SK-N-SH treated with all-trans-retinoic acid at 6 μM for 48 hours (cell line): ENCODE measurements around the gene VWA5B1.

Experiments used
- CREB5 ChIP-seq: fragments of 250-450 bp; sonication (Bioruptor Pico); IDR thresholded peaks from 2 replicates; pipeline ENCODE4 v1.5.1; 2020; ENCODE audit warnings: low read depth, mild to moderate bottlenecking, moderate library complexity
- ESRRG ChIP-seq: fragments of 250-450 bp; sonication (Bioruptor Pico); IDR thresholded peaks from 2 replicates; pipeline ENCODE4 v1.6.1; 2021; ENCODE audit warnings: mild to moderate bottlenecking
- ISL1 ChIP-seq: fragments of 250-450 bp; sonication (Bioruptor Pico); IDR thresholded peaks from 2 replicates; pipeline ENCODE4 v2.1.2; 2022; ENCODE audit warnings: mild to moderate bottlenecking, moderate library complexity
- PPARA ChIP-seq: fragments of 250-450 bp; sonication (Bioruptor Pico); IDR thresholded peaks from 2 replicates; pipeline ENCODE4 v1.5.0; 2020; ENCODE audit warnings: mild to moderate bottlenecking, borderline replicate concordance
- RARB ChIP-seq: fragments of 250-450 bp; sonication (Bioruptor Pico); IDR thresholded peaks from 2 replicates; pipeline ENCODE4 v1.8.0; 2021; ENCODE audit warnings: mild to moderate bottlenecking, moderate library complexity
- ZFP3 ChIP-seq: fragments of 250-450 bp; sonication (Bioruptor Pico); IDR thresholded peaks from 2 replicates; pipeline ENCODE4 v1.5.0; 2020; ENCODE audit warnings: mild to moderate bottlenecking, moderate library complexity
- ZFP30 ChIP-seq: fragments of 450-650 bp; formaldehyde crosslinking; IDR thresholded peaks from 2 replicates; pipeline ENCODE4 v1.5.0; 2022; ENCODE audit warnings: mild to moderate bottlenecking, moderate library complexity
- ZNF70 ChIP-seq: fragments of 450-650 bp; formaldehyde crosslinking; IDR thresholded peaks from 2 replicates; pipeline ENCODE4 v1.5.0; 2020; ENCODE audit warnings: mild to moderate bottlenecking, moderate library complexity

DNA sequence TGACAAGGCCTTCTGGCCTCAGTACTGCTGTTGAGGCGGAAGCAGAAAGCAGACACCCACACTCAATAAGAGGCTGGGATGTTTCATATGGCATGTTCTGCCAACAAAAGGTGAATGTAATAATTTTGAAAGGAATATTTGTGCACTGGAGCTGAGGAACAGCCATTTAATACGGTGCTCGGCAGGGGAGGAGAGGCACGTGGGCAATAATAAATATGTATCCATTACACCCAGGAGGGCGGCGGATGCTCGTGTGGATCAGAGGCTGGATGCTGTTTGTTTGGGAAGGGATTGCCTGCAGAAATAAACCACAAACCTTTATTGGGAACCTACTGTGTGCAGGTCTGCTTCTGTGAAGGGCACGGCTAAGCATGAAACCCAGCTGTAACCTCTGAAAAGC, 92.0 kb downstream of the VWA5B1 start:
- TF ChIP-seq RARB (CRISPR knock-in tag) (no peak), ZFP30 (CRISPR knock-in tag) (no peak), ZFP3 (CRISPR knock-in tag) (no peak), ZNF70 (no peak), ISL1 (CRISPR knock-in tag) (no peak), ESRRG (CRISPR knock-in tag) (no peak), PPARA (no peak), CREB5 (CRISPR knock-in tag) (no peak)
